Endothelial cell of umbilical vein (primary cell): ENCODE data around the gene PPP3CA. TPM values are rescaled to one million over a fixed set of nuclear protein-coding genes. Genes with fewer than 3 reads are reported as not detected.

Source experiments
- BruUV-seq: library from RNA; stranded (reverse); fragments of 400-500 nt; replicated peaks from 2 replicates; lab custom pipeline; 2021; lab: Mats Ljungman, UMichigan
- CTCF ChIA-PET: fragments of 300-600, 350-600 bp; sonication (Branson Sonifier 250); formaldehyde crosslinking; loops from one replicate; lab custom pipeline; 2021; ENCODE audit warnings: antibody characterized with exemption, inconsistent platforms; lab: Charles Lee
- POLR2A ChIA-PET: fragments of 300-600, 350-600 bp; sonication (Branson Sonifier 250); formaldehyde crosslinking; loops from one replicate; lab custom pipeline; 2021; ENCODE audit warnings: antibody characterized with exemption, inconsistent platforms; lab: Charles Lee
- DNase-seq: peaks from one replicate; pipeline ENCODE4 v3.0.0-alpha.2; 2011; ENCODE audit warnings: low read depth, low spot score
- FAIRE-seq: peaks from 2 replicates; lab custom pipeline; 2011; peaks lifted over from hg19 to GRCh38; lab: Jason Lieb, UNC
- H2AFZ ChIP-seq: 2 replicates; pipeline ENCODE4 v1.6.0; 2012; ENCODE audit warnings: low read depth, low read length, control low read depth, inconsistent platforms
- H3K27ac ChIP-seq: 2 replicates; pipeline ENCODE4 v1.5.1; 2011; ENCODE audit warnings: low read depth, mild to moderate bottlenecking, control low read depth, low read length, moderate library complexity; ENCODE audit not compliant: insufficient read depth
- H3K27me3 ChIP-seq, 2 experiments: 2 replicates each; pipeline versions ENCODE4 v1.6.0 to v1.6.1; 2011; ENCODE audit warnings: low read length in 2 of 2, mixed read lengths in 1 of 2; ENCODE audit not compliant: control insufficient read depth in 2 of 2, insufficient read depth in 2 of 2
- H3K36me3 ChIP-seq, 2 experiments: 2 replicates in 1 of 2; 3 replicates in 1 of 2; pipeline ENCODE4 v1.5.1; 2011; ENCODE audit warnings: low read length in 2 of 2, mild to moderate bottlenecking in 1 of 2, moderate library complexity in 1 of 2; ENCODE audit not compliant: control insufficient read depth in 2 of 2, insufficient read depth in 2 of 2; ENCODE audit errors: extremely low read depth in 1 of 2
- H3K4me1 ChIP-seq: 3 replicates; pipeline ENCODE4 v1.5.1; 2011; ENCODE audit warnings: mild to moderate bottlenecking, low read length; ENCODE audit not compliant: control insufficient read depth, insufficient read depth; ENCODE audit errors: extremely low read depth
- H3K4me2 ChIP-seq: 2 replicates; pipeline ENCODE4 v1.6.1; 2011; ENCODE audit warnings: low read length, control low read depth, mixed read lengths; ENCODE audit not compliant: insufficient read depth
- H3K4me3 ChIP-seq, 3 experiments: fragments of 200-600 bp in 1 of 3; sonication (generic), shearing (Covaris generic) in 1 of 3; replicated peaks in 1 of 3; 2 replicates each; pipeline ENCODE4 v1.5.1; 2011 to 2016; ENCODE audit warnings: control low read depth in 3 of 3, low read length in 3 of 3, mild to moderate bottlenecking in 2 of 3, inconsistent platforms in 1 of 3, low read depth in 1 of 3, moderate library complexity in 1 of 3; ENCODE audit not compliant: insufficient read depth in 1 of 3
- H3K79me2 ChIP-seq: 2 replicates; pipeline ENCODE4 v1.6.0; 2012; ENCODE audit warnings: low read length, inconsistent platforms; ENCODE audit not compliant: control insufficient read depth, insufficient read depth
- H3K9ac ChIP-seq: replicated peaks from 2 replicates; pipeline ENCODE3; 2011; ENCODE audit warnings: low read length, control low read depth; ENCODE audit not compliant: insufficient read depth; ENCODE audit errors: extremely low read depth
- H3K9me1 ChIP-seq: replicated peaks from 3 replicates; pipeline ENCODE4 v1.6.0; 2011; ENCODE audit warnings: mild to moderate bottlenecking, low read length; ENCODE audit not compliant: control insufficient read depth, insufficient read depth; ENCODE audit errors: extremely low read depth
- H3K9me3 ChIP-seq: replicated peaks from 2 replicates; pipeline ENCODE4 v1.5.1; 2012; ENCODE audit warnings: low read length, inconsistent platforms; ENCODE audit not compliant: control insufficient read depth, insufficient read depth
- H4K20me1 ChIP-seq: replicated peaks from 2 replicates; pipeline ENCODE3; 2011; ENCODE audit warnings: mild to moderate bottlenecking, low read length; ENCODE audit not compliant: control insufficient read depth, insufficient read depth; ENCODE audit errors: extremely low read depth
- EZH2 ChIP-seq: IDR thresholded peaks from 2 replicates; pipeline ENCODE4 v1.6.1; 2012; ENCODE audit warnings: borderline replicate concordance, low read depth, mild to moderate bottlenecking, moderate library complexity, low read length, inconsistent platforms; ENCODE audit not compliant: severe bottlenecking
- FOS ChIP-seq: IDR thresholded peaks from 2 replicates; pipeline ENCODE4 v1.6.1; 2011; ENCODE audit warnings: mild to moderate bottlenecking, low read length, moderate library complexity, borderline replicate concordance; ENCODE audit not compliant: insufficient read depth
- GATA2 ChIP-seq: IDR thresholded peaks from 2 replicates; pipeline ENCODE4 v1.7.0; 2011; ENCODE audit warnings: low read depth, mild to moderate bottlenecking, moderate library complexity, mixed read lengths, low read length; ENCODE audit not compliant: insufficient read length, insufficient read depth
- JUN ChIP-seq: IDR thresholded peaks from 2 replicates; pipeline ENCODE4 v1.6.1; 2011; ENCODE audit warnings: borderline replicate concordance, low read depth; ENCODE audit not compliant: insufficient read length, insufficient read depth
- MYC ChIP-seq: IDR thresholded peaks from one replicate; pipeline ENCODE4 v1.6.1; 2011; ENCODE audit warnings: mild to moderate bottlenecking, low read depth, low read length
- POLR2A ChIP-seq: IDR thresholded peaks from 2 replicates; pipeline ENCODE4 v1.6.1; 2012; ENCODE audit warnings: low read depth, mild to moderate bottlenecking, control low read depth, low read length
- POLR2AphosphoS5 ChIP-seq: IDR thresholded peaks from 2 replicates; pipeline ENCODE4 v1.6.1; 2012; ENCODE audit warnings: low read depth, mild to moderate bottlenecking, control low read depth, low read length, moderate library complexity; ENCODE audit not compliant: insufficient read depth
- dilution Hi-C: fragments of 300-500 bp; cut with MboI; formaldehyde crosslinking; loops from one replicate; pipeline ENCODE4 v1.15.0; 2019; ENCODE audit warnings: low sequenced_read_pairs; ENCODE audit not compliant: extremely low pct_ligation_motif_present
- intact Hi-C: fragments of 100-400 bp; cut with micrococcal nuclease; formaldehyde crosslinking; loops from one replicate; pipeline ENCODE4 v1.10.0; 2022
- polyA plus RNA-seq, 4 experiments: library from polyadenylated mRNA; depleted of rRNA in 3 of 4; stranded (reverse) in 3 of 4; unstranded in 1 of 4; fragments of >200 nt; gene quantifications; 2 replicates each; pipeline versions ENCODE4 v1.2.1 to v1.2.3, GENCODE V29; 2011 to 2012; ENCODE audit warnings: missing spikeins in 1 of 4
- total RNA-seq: library from RNA; stranded (reverse); gene quantifications from 2 replicates; pipeline ENCODE4 v1.2.3, GENCODE V29; 2021
- TF ChIP-seq, protein P1 (sequence below), 2 donors: IDR thresholded peaks; 1 replicate in 1 of 2; 2 replicates in 1 of 2; pipeline ENCODE4 v1.5.1; 2011; ENCODE audit warnings: low read length in 2 of 2, mild to moderate bottlenecking in 2 of 2, moderate library complexity in 2 of 2, control low read depth in 1 of 2, inconsistent platforms in 1 of 2, low read depth in 1 of 2; ENCODE audit not compliant: insufficient read depth in 1 of 2; ENCODE audit errors: extremely low read depth in 1 of 2
- TF ChIP-seq, protein P2 (sequence below): IDR thresholded peaks from 2 replicates; pipeline ENCODE4 v1.6.1; 2011; ENCODE audit not compliant: insufficient read depth, insufficient read length

PPP3CA gene
- total and polyA plus RNA-seq, 2 donors (not counting 3 experiments of a cell fraction or from before 2014, with no cell fraction given): 7.0 to 43.3 TPM

DNA sequence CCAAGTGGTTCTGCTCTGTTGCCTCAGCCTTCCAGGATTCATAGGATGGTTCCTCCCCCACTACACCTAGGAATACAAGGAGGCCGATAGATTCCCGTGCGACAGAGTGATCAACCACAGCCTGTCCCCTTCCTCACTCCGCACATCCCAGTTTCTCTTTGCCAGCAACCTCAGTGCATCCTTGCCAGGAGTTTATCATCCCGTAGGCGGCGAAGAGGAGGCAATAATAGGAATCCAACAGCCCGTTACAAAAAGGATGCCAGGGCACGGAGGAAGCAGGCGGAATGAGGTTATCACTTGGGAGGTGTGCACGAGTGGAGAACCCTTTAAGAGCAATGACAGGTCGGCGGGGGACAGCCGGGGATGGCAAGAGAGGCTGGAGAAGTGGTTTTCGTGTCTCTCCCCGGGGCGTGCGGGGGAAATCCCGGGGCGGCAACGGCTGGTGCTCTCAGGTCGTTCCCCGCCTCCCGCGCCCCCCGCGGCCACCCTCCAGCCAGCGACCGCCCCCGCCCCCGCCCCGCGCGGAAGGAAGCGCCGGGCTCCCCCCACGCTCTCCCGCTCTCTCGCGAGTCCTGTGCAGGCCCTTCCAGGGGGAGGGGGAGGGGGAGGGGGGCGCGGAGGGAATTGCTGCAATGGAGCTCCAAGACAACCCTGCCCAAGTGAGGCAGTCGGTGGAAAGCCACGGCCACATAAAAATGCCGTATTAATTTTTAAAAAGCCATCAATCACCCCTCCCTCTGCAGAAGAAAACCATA is 1.6 kb downstream of the PPP3CA start:
- H3K9ac ChIP-seq: peak overlapping the region; percentile 56
- ChIA-PET POLR2A (interaction anchor here (0.9 kb wide), 1 partner anchor 168 kb away, joined by 3 read pairs; no protein-coding TSS in a partner anchor), CTCF (interaction anchor here (0.8 to 3.8 kb wide), 7 partner anchors 11 to 1252 kb away, joined by 3 to 16 read pairs (median 4); no protein-coding TSS in a partner anchor)
- FAIRE-seq (no peak), DNase-seq (peak; percentile 50)
- peaks cover 11% of the 10 kb centered on the region for H4K20me1 ChIP-seq
- no peaks in the 10 kb centered on the region for H3K9me3 ChIP-seq
- H3K4me1 ChIP-seq: peaks cover 15% of the 10 kb centered on the region
- H3K79me2 ChIP-seq: peaks cover 7% of the 10 kb centered on the region
- peak overlapping the region; percentile 89 for H3K4me2 ChIP-seq
- TF ChIP-seq JUN: no peak
- TF ChIP-seq POLR2A: no peak
- TF ChIP-seq EZH2: no peak
- TF ChIP-seq GATA2: no peak
- no peak for TF ChIP-seq FOS
- TF ChIP-seq MYC: no peak
- dilution Hi-C loops: no loop called here
- intact Hi-C loops: loop anchor here (2.0 to 5.0 kb wide), 12 partner anchors 73 to 1783 kb away; partner anchors contain the start of genes H2AZ1 and TRMT10A
- H3K27me3 ChIP-seq: no peaks in the 10 kb centered on the region
- H2AFZ ChIP-seq: peak overlapping the region; percentile 75
- H3K27ac ChIP-seq: no peak overlapping the region
- H3K9me1 ChIP-seq: no peaks in the 10 kb centered on the region
- no peaks in the 10 kb centered on the region for H3K36me3 ChIP-seq
- peak overlapping the region; percentile 35 to 97 (median 80) for H3K4me3 ChIP-seq
- BruUV-seq: no TSS peak

DNA sequence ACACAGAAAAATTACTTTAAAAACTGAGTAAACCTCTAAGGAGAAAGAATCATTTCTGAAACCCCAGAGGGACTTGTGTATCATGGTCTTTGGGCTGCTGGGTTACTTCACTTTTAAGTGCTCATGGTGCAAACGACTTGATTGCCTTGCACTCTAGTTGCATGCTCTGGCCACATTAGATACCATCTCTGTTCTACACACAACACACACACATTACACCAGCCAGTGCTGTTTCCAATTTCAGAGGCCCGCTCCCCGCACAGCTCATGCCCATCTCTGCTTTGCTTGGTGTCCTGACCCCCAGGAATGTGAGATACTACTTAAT is 2.1 kb downstream of the PPP3CA start:
- POLR2A ChIA-PET: no interaction called here
- Histone ChIP-seq H3K9me3 (no peaks in the 10 kb centered on the region), H2AFZ (peak overlapping the region; percentile 75), H3K9me1 (no peaks in the 10 kb centered on the region), H3K27me3 (no peaks in the 10 kb centered on the region), H4K20me1 (peaks cover 11% of the 10 kb centered on the region), H3K9ac (peak overlapping the region; percentile 56), H3K4me2 (peak overlapping the region; percentile 89), H3K79me2 (peaks cover 7% of the 10 kb centered on the region), H3K4me1 (peaks cover 15% of the 10 kb centered on the region), H3K27ac (no peak overlapping the region), H3K4me3 (peak overlapping the region; percentile 35 to 97 (median 80)), H3K36me3 (no peaks in the 10 kb centered on the region)
- FAIRE-seq (no peak), DNase-seq (peak; percentile 47)
- CTCF ChIA-PET: interaction anchor here (1.0 to 1.4 kb wide), 6 partner anchors 13 to 1252 kb away, joined by 3 to 6 read pairs (median 4); no protein-coding TSS in a partner anchor
- no TSS peak for BruUV-seq
- intact Hi-C loops (loop anchor here (5.0 kb wide), 5 partner anchors 143 to 1783 kb away; partner anchors contain the start of genes H2AZ1 and TRMT10A), dilution Hi-C loops (no loop called here)
- TF ChIP-seq FOS: no peak
- TF ChIP-seq POLR2A: no peak
- no peak for TF ChIP-seq MYC
- TF ChIP-seq POLR2AphosphoS5: no peak
- no peak for TF ChIP-seq GATA2
- TF ChIP-seq, protein P1, sequence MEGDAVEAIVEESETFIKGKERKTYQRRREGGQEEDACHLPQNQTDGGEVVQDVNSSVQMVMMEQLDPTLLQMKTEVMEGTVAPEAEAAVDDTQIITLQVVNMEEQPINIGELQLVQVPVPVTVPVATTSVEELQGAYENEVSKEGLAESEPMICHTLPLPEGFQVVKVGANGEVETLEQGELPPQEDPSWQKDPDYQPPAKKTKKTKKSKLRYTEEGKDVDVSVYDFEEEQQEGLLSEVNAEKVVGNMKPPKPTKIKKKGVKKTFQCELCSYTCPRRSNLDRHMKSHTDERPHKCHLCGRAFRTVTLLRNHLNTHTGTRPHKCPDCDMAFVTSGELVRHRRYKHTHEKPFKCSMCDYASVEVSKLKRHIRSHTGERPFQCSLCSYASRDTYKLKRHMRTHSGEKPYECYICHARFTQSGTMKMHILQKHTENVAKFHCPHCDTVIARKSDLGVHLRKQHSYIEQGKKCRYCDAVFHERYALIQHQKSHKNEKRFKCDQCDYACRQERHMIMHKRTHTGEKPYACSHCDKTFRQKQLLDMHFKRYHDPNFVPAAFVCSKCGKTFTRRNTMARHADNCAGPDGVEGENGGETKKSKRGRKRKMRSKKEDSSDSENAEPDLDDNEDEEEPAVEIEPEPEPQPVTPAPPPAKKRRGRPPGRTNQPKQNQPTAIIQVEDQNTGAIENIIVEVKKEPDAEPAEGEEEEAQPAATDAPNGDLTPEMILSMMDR (IDR thresholded peaks at IDR 0.05; ENCODE audit: extremely low read depth in 1 of 2, insufficient read depth in 1 of 2, low read depth in 1 of 2, low read length in 2 of 2): no peak
- TF ChIP-seq, protein P2, sequence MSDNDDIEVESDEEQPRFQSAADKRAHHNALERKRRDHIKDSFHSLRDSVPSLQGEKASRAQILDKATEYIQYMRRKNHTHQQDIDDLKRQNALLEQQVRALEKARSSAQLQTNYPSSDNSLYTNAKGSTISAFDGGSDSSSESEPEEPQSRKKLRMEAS: no peak
- TF ChIP-seq JUN: no peak
- no peak for TF ChIP-seq EZH2
